ENCODE measurements around the gene PDCD6IP. TPM values are rescaled to one million over a fixed set of nuclear protein-coding genes. Genes with fewer than 3 reads are reported as not detected.

PDCD6IP gene
- total RNA-seq, 1 experiment from 2014 or later, result 205 TPM

- no peaks in the 10 kb centered on the region for H3K9me3 ChIP-seq (ENCODE audit: control insufficient read depth, insufficient read depth, low read depth, low read length)
- BruUV-seq (replicated peaks), result no TSS peak
- H3K4me1 ChIP-seq (ENCODE audit: control insufficient read depth, insufficient read depth, low read length), result no peaks in the 10 kb centered on the region
- ATAC-seq (no peak), DNase-seq (ENCODE audit: low read depth, low spot score) (no peak)
- in situ Hi-C loops (cut with HindIII; ENCODE audit: low pct_unique_long_range_greater_than_20kb, low sequenced_read_pairs) (no loop called here), intact Hi-C loops (cut with micrococcal nuclease; ENCODE audit: unreplicated experiment) (no loop called here)
- TF ChIP-seq TCF7L2 (IDR thresholded peaks at IDR 0.05; ENCODE audit: low read depth, low read length), result no peak
- TF ChIP-seq POLR2AphosphoS5 (IDR thresholded peaks at IDR 0.05; ENCODE audit: low read depth, low read length), result no peak
- no peak for TF ChIP-seq SIN3A (IDR thresholded peaks at IDR 0.05; ENCODE audit: borderline replicate concordance, insufficient read depth, low read depth, low read length)
- no peak for TF ChIP-seq REST (IDR thresholded peaks at IDR 0.05; ENCODE audit: insufficient read depth in 1 of 2, low read depth in 2 of 2, low read length in 1 of 2)
- no peak for TF ChIP-seq CTCF (IDR thresholded peaks at IDR 0.05)
- CTCF ChIA-PET, result no interaction called here
- no peak overlapping the region for H3K4me3 ChIP-seq (ENCODE audit: low read depth in 2 of 2, low read length in 2 of 2)
- H3K36me3 ChIP-seq (ENCODE audit: control insufficient read depth, insufficient read depth, low read length), result no peaks in the 10 kb centered on the region
- no peak overlapping the region for H3K27ac ChIP-seq (ENCODE audit: low read length)
- POLR2A ChIA-PET, result no interaction called here
- no peaks in the 10 kb centered on the region for H3K27me3 ChIP-seq (ENCODE audit: control insufficient read depth, insufficient read depth, low read length)
Observed at GRCh38 chr3:33875680-33876079, 77.2 kb downstream of the PDCD6IP start.

GRCh38 chr3:33877187-33877586 lies 78.8 kb downstream of the PDCD6IP start:
- H3K36me3 ChIP-seq (ENCODE audit: control insufficient read depth, insufficient read depth, low read length), result no peaks in the 10 kb centered on the region
- in situ Hi-C loops (cut with HindIII; ENCODE audit: low pct_unique_long_range_greater_than_20kb, low sequenced_read_pairs), result no loop called here
- no peaks in the 10 kb centered on the region for H3K4me1 ChIP-seq (ENCODE audit: control insufficient read depth, insufficient read depth, low read length)
- H3K27ac ChIP-seq (ENCODE audit: low read length), result no peak overlapping the region
- DNase-seq (ENCODE audit: low read depth, low spot score) (no peak), ATAC-seq (no peak)
- CTCF ChIA-PET, result no interaction called here
- intact Hi-C loops (cut with micrococcal nuclease; ENCODE audit: unreplicated experiment), result no loop called here
- no peaks in the 10 kb centered on the region for H3K27me3 ChIP-seq (ENCODE audit: control insufficient read depth, insufficient read depth, low read length)
- no peak for TF ChIP-seq POLR2AphosphoS5 (IDR thresholded peaks at IDR 0.05; ENCODE audit: low read depth, low read length)
- TF ChIP-seq CTCF (IDR thresholded peaks at IDR 0.05), result no peak
- no peak for TF ChIP-seq TCF7L2 (IDR thresholded peaks at IDR 0.05; ENCODE audit: low read depth, low read length)
- TF ChIP-seq REST (IDR thresholded peaks at IDR 0.05; ENCODE audit: insufficient read depth in 1 of 2, low read depth in 2 of 2, low read length in 1 of 2), result no peak
- TF ChIP-seq SIN3A (IDR thresholded peaks at IDR 0.05; ENCODE audit: borderline replicate concordance, insufficient read depth, low read depth, low read length), result no peak
- POLR2A ChIA-PET, result no interaction called here
- H3K9me3 ChIP-seq (ENCODE audit: control insufficient read depth, insufficient read depth, low read depth, low read length), result no peaks in the 10 kb centered on the region
- BruUV-seq (replicated peaks), result no TSS peak
- no peak overlapping the region for H3K4me3 ChIP-seq (ENCODE audit: low read depth in 2 of 2, low read length in 2 of 2)
